ENCODE results near the gene MFNG. TPM values are rescaled to one million over a fixed set of nuclear protein-coding genes. Genes with fewer than 3 reads are reported as not detected.
A peak's percentile ranks its signal among the peaks of the same experiment; 100 is the strongest.

The MFNG gene
- total RNA-seq, 1 donor from 2014 or later, result 75.4 TPM

DNA sequence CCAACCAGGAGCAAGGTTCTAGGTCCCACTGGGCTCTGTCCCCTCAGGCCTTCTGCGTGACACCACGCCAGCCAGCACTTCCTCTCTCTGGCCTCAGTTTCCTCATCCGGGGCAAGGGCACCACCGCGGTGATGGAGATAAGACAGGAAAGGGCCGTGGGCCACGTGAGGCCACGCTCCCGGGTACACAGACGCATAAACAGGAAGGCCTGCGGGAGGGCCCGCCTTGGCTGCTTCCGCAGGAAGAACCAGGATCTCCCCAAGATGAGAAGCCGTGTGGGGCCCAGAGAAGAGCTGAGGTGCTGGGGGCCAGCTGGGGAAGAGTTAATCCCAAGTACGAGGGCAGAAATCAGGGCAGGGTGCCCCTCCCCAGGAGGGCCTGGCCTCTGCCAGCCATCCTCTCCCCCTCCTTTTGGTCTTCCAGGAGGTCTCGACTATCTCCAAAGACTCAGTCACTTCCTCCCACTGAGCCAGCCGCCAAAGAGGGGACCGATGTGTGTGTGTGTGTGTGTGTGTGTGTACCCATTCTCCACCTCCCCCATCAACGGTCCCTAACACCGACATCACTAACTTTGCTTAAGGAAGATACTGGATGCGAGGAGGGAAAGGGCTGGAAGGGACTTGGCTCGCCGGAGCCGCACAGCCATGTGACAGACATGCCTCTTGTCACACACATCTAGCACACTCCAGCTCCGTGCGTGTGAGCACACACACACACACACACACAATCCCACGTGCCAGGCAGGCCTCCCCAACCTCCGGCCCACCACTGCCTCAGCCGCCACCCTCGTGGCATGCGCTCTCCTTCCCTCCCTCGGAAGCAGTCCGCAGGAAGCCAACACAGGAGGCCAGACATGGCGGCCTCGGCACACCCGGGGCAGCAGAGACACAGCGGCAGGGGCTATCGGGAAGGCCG, 1.4 kb downstream of the MFNG start:
- H3K27ac Mint-ChIP-seq (ENCODE audit: unreplicated experiment), result peak overlapping the region; percentile 84
- peaks cover 12% of the 10 kb centered on the region for H3K36me3 Mint-ChIP-seq (ENCODE audit: low read depth, unreplicated experiment)
- TF ChIP-seq CTCF (IDR thresholded peaks at IDR 0.05; ENCODE audit: unreplicated experiment), result no peak
- DNase-seq (ENCODE audit: low spot score), result peak; percentile 37
- H3K9me3 Mint-ChIP-seq (ENCODE audit: unreplicated experiment), result no peaks in the 10 kb centered on the region
- H3K27me3 Mint-ChIP-seq (ENCODE audit: unreplicated experiment), result peaks cover 16% of the 10 kb centered on the region
- peaks cover 53% of the 10 kb centered on the region for H3K4me1 Mint-ChIP-seq (ENCODE audit: unreplicated experiment)
- H3K4me3 Mint-ChIP-seq (ENCODE audit: unreplicated experiment), result peak overlapping the region; percentile 42

DNA sequence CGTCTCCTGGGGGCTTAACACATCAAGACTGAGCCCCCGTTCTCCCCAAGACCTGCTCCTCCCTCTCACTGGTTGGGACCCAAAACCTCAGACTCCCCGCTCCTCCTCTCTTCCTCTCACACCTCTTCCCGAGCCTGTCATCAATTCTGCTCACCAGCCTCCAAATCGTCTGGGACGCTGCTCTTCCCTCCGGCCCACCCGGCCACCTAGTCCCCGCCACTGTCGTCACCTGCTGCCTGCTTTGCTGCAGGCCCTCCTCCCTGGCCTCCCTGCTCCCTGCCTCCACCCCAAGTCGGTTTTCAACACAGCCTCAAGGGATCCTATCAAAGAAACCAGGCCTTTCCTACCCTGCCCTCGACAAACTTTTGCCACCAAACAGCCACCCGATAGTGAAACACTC, 3.1 kb downstream of the MFNG start:
- no peak for DNase-seq (ENCODE audit: low spot score)
- Mint-ChIP-seq H3K4me3 (ENCODE audit: unreplicated experiment) (peak overlapping the region; percentile 66), H3K9me3 (ENCODE audit: unreplicated experiment) (no peaks in the 10 kb centered on the region), H3K27me3 (ENCODE audit: unreplicated experiment) (peaks cover 18% of the 10 kb centered on the region), H3K4me1 (ENCODE audit: unreplicated experiment) (peaks cover 48% of the 10 kb centered on the region), H3K27ac (ENCODE audit: unreplicated experiment) (peak overlapping the region; percentile 93), H3K36me3 (ENCODE audit: low read depth, unreplicated experiment) (peaks cover 10% of the 10 kb centered on the region)
- no peak for TF ChIP-seq CTCF (IDR thresholded peaks at IDR 0.05; ENCODE audit: unreplicated experiment)

DNA sequence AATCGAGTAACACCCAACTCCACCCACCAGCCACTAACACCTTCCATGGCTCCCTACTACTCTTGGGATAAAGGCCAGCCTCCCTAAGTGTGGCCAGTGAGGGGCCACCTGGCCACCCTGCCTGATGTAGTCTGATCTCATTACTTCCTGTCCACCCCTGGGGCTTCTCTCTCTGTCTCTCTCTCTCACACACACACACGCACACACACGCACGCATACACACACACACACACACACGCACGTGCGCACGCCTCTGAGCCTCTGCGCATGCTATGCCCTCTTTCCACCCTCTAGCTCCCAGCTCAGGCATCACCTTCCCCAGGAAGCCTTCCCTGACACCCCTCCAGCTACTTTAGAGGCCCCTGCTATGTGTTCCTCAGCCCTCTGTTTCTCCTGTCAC, 3.9 kb downstream of the MFNG start:
- peaks cover 9% of the 10 kb centered on the region for H3K36me3 Mint-ChIP-seq (ENCODE audit: low read depth, unreplicated experiment)
- peaks cover 14% of the 10 kb centered on the region for H3K27me3 Mint-ChIP-seq (ENCODE audit: unreplicated experiment)
- H3K27ac Mint-ChIP-seq (ENCODE audit: unreplicated experiment), result peak overlapping the region; percentile 55
- H3K9me3 Mint-ChIP-seq (ENCODE audit: unreplicated experiment), result no peaks in the 10 kb centered on the region
- H3K4me1 Mint-ChIP-seq (ENCODE audit: unreplicated experiment), result peaks cover 45% of the 10 kb centered on the region
- no peak for TF ChIP-seq CTCF (IDR thresholded peaks at IDR 0.05; ENCODE audit: unreplicated experiment)
- H3K4me3 Mint-ChIP-seq (ENCODE audit: unreplicated experiment), result peak overlapping the region; percentile 57
- DNase-seq (ENCODE audit: low spot score), result no peak

GRCh38 chr22:37481347-37481907, 4.8 kb downstream of the MFNG start:
- TF ChIP-seq CTCF (IDR thresholded peaks at IDR 0.05; ENCODE audit: unreplicated experiment), result no peak
- DNase-seq (ENCODE audit: low spot score), result no peak
- peak overlapping the region; percentile 57 for H3K4me3 Mint-ChIP-seq (ENCODE audit: unreplicated experiment)
- H3K36me3 Mint-ChIP-seq (ENCODE audit: low read depth, unreplicated experiment), result peaks cover 9% of the 10 kb centered on the region
- H3K9me3 Mint-ChIP-seq (ENCODE audit: unreplicated experiment), result no peaks in the 10 kb centered on the region
- no peak overlapping the region for H3K27ac Mint-ChIP-seq (ENCODE audit: unreplicated experiment)
- peaks cover 36% of the 10 kb centered on the region for H3K4me1 Mint-ChIP-seq (ENCODE audit: unreplicated experiment)
- H3K27me3 Mint-ChIP-seq (ENCODE audit: unreplicated experiment), result peaks cover 10% of the 10 kb centered on the region
